HG02840 (cell line): Measurements from ENCODE around the gene TCF15.
"Not testable (repeated sequence)": the region's sequence is repeated elsewhere in the genome, so short reads cannot be mapped to it uniquely, and the experiment has no call there.

Experiments
- ATAC-seq: cut with Tn5 transposase; IDR thresholded peaks from one replicate; pipeline ENCODE4 v1.9.1; 2021; ENCODE audit warnings: mild to moderate bottlenecking, moderate library complexity, moderate number of reproducible peaks; ENCODE audit not compliant: unreplicated experiment, low FRiP score

TCF15 gene

GRCh38 chr20:584161-584970 is 25.7 kb downstream of the TCF15 start:
- ATAC-seq = no peak

- no peak for ATAC-seq
Observed at GRCh38 chr20:582204-582603, 27.9 kb downstream of the TCF15 start.

- not testable (repeated sequence) for ATAC-seq
Observed at GRCh38 chr20:578940-579690, 31.0 kb downstream of the TCF15 start.

GRCh38 chr20:577167-577791 is 32.8 kb downstream of the TCF15 start:
- ATAC-seq = no peak

GRCh38 chr20:576156-576555 is 34.0 kb downstream of the TCF15 start:
- no peak for ATAC-seq

GRCh38 chr20:575230-575629 is 34.9 kb downstream of the TCF15 start:
- no peak for ATAC-seq

- ATAC-seq = no peak
Observed at GRCh38 chr20:574297-574942, 35.7 kb downstream of the TCF15 start.

GRCh38 chr20:573414-574296 is 36.5 kb downstream of the TCF15 start:
- no peak for ATAC-seq

GRCh38 chr20:572727-573126 is 37.4 kb downstream of the TCF15 start:
- ATAC-seq = no peak

GRCh38 chr20:571754-572441 is 38.2 kb downstream of the TCF15 start:
- ATAC-seq = no peak

GRCh38 chr20:568673-569415 is 41.3 kb downstream of the TCF15 start:
- no peak for ATAC-seq

- no peak for ATAC-seq
Observed at GRCh38 chr20:568097-568652, 41.9 kb downstream of the TCF15 start.

- no peak for ATAC-seq
Observed at GRCh38 chr20:564192-564591, 45.9 kb downstream of the TCF15 start.

- no peak for ATAC-seq
Observed at GRCh38 chr20:563187-563586, 46.9 kb downstream of the TCF15 start.

GRCh38 chr20:562232-562897 is 47.7 kb downstream of the TCF15 start:
- ATAC-seq = no peak

- no peak for ATAC-seq
Observed at GRCh38 chr20:561437-562231, 48.5 kb downstream of the TCF15 start.

- no peak for ATAC-seq
Observed at GRCh38 chr20:560680-561079, 49.4 kb downstream of the TCF15 start.
